Panc1 (cell line): ENCODE results near the gene XRCC2. TPM values are rescaled to one million over a fixed set of nuclear protein-coding genes. Genes with fewer than 3 reads are reported as not detected.

Source experiments
- ATAC-seq: fragments of 200-7000 bp; cut with Tn5 transposase; 2 replicates; pipeline ENCODE4 v1.9.1; 2020; ENCODE audit warnings: mild to moderate bottlenecking, moderate library complexity
- Bru-seq: library from RNA; stranded (reverse); fragments of 400-500 nt; gene quantifications from one replicate; lab custom pipeline; 2021; lab: Mats Ljungman, UMichigan
- BruChase-seq, 2 experiments: library from RNA; stranded (reverse); fragments of 400-500 nt; gene quantifications; one replicate each; lab custom pipeline; 2021; lab: Mats Ljungman, UMichigan
- BruUV-seq: library from RNA; stranded (reverse); fragments of 400-500 nt; replicated peaks from 2 replicates; lab custom pipeline; 2021; lab: Mats Ljungman, UMichigan
- CTCF ChIA-PET: fragments of 300-600 bp; sonication (Branson Sonifier 250); formaldehyde crosslinking; loops from one replicate; lab custom pipeline; 2022; ENCODE audit warnings: antibody characterized with exemption; lab: Charles Lee
- POLR2A ChIA-PET: fragments of 300-600 bp; sonication (Branson Sonifier 250); formaldehyde crosslinking; loops from one replicate; lab custom pipeline; 2022; ENCODE audit warnings: antibody characterized with exemption; lab: Charles Lee
- DNase-seq: peaks from one replicate; pipeline ENCODE4 v3.0.0-alpha.2; 2010; ENCODE audit warnings: low read depth, low spot score
- H3K27ac ChIP-seq: 2 replicates; pipeline ENCODE4 v1.5.1; 2011; ENCODE audit warnings: mild to moderate bottlenecking, low read length, inconsistent platforms
- H3K27me3 ChIP-seq: fragments of 200-500 bp; sonication (Bioruptor generic); 2 replicates; pipeline ENCODE4 v1.6.0; 2014; ENCODE audit warnings: low read length, inconsistent platforms; ENCODE audit not compliant: control insufficient read depth, insufficient read depth
- H3K36me3 ChIP-seq: fragments of 200-500 bp; sonication (Bioruptor generic); 2 replicates; pipeline ENCODE4 v1.5.1; 2014; ENCODE audit warnings: inconsistent platforms, mild to moderate bottlenecking, low read length, moderate library complexity; ENCODE audit not compliant: control insufficient read depth, insufficient read depth
- H3K4me1 ChIP-seq: 2 replicates; pipeline ENCODE4 v1.5.1; 2011; ENCODE audit warnings: inconsistent platforms, mild to moderate bottlenecking, low read length, moderate library complexity; ENCODE audit not compliant: control insufficient read depth, insufficient read depth
- H3K4me3 ChIP-seq, 2 experiments: 2 replicates each; pipeline ENCODE4 v1.5.1; 2011 to 2012; ENCODE audit warnings: low read depth in 2 of 2, low read length in 2 of 2, mild to moderate bottlenecking in 2 of 2, inconsistent platforms in 1 of 2, moderate library complexity in 1 of 2
- H3K9me3 ChIP-seq: fragments of 200-500 bp; sonication (Bioruptor generic); 2 replicates; pipeline ENCODE4 v1.5.1; 2014; ENCODE audit warnings: low read depth, mild to moderate bottlenecking, inconsistent platforms, low read length, moderate library complexity; ENCODE audit not compliant: control insufficient read depth, insufficient read depth
- POLR2AphosphoS5 ChIP-seq: IDR thresholded peaks from 2 replicates; pipeline ENCODE4 v1.6.1; 2012; ENCODE audit warnings: mild to moderate bottlenecking, low read depth, low read length, moderate library complexity
- REST ChIP-seq, 2 experiments: IDR thresholded peaks; 2 replicates each; pipeline ENCODE4 v1.6.1; 2011 to 2012; ENCODE audit warnings: low read depth in 2 of 2, control low read depth in 1 of 2, low read length in 1 of 2, mild to moderate bottlenecking in 1 of 2, moderate library complexity in 1 of 2; ENCODE audit not compliant: insufficient read depth in 1 of 2
- SIN3A ChIP-seq: IDR thresholded peaks from 2 replicates; pipeline ENCODE4 v1.6.1; 2012; ENCODE audit warnings: low read depth, mild to moderate bottlenecking, low read length, moderate library complexity, borderline replicate concordance; ENCODE audit not compliant: insufficient read depth
- TCF7L2 ChIP-seq: IDR thresholded peaks from 2 replicates; pipeline ENCODE4 v1.6.1; 2011; ENCODE audit warnings: mild to moderate bottlenecking, low read depth, low read length, inconsistent platforms
- in situ Hi-C: cut with HindIII; loops from 2 replicates; pipeline ENCODE4 v1.10.0; 2016; ENCODE audit warnings: low sequenced_read_pairs, low pct_unique_long_range_greater_than_20kb
- intact Hi-C: fragments of 100-400 bp; cut with micrococcal nuclease; formaldehyde crosslinking; loops from one replicate; pipeline ENCODE4 v1.10.0; 2022; ENCODE audit not compliant: unreplicated experiment
- long read RNA-seq: library from polyadenylated mRNA; unstranded; transcript quantifications from one replicate; pipeline ENCODE4 v2.0.0, GENCODE V29; 2021; ENCODE audit not compliant: unreplicated experiment
- polyA plus RNA-seq: library from polyadenylated mRNA; unstranded; fragments of >200 nt; gene quantifications from one replicate; pipeline ENCODE4 v1.2.1, GENCODE V29; 2012; ENCODE audit warnings: missing spikeins; ENCODE audit not compliant: insufficient read length
- total RNA-seq: library from RNA; stranded (reverse); gene quantifications from one replicate; pipeline ENCODE4 v1.2.1, GENCODE V29; 2021; ENCODE audit not compliant: unreplicated experiment
- TF ChIP-seq, protein P1 (sequence below): fragments of 450-650 bp; IDR thresholded peaks from 2 replicates; pipeline ENCODE4 v1.5.1; 2017; ENCODE audit warnings: mild to moderate bottlenecking

XRCC2 gene
- total RNA-seq (10.3 TPM), Bru-seq, nascent RNA (percentile 78 among the genes with signal in this experiment), BruChase-seq, experiment 1, labeled RNA remaining after a 2-hour chase (percentile 81 among the genes with signal in this experiment), BruChase-seq, experiment 2, labeled RNA remaining after a 6-hour chase (percentile 71 among the genes with signal in this experiment)
- 2.4 TPM for polyA plus RNA-seq
- long read RNA-seq, transcript XRCC2-201 (3 exons, 3,067 nt), result major isoform, 15 of 30 reads
- long read RNA-seq, partial matches to known transcripts, result 3 of 30 reads
- long read RNA-seq, other reads (novel, unspliced or antisense), result 12 of 30 reads

GRCh38 chr7:152675759-152676636, at the start of gene XRCC2:
XRCC2 (minus strand) TSS chr7:152676141; CDS start chr7:152676079, 62 bp downstream.
- peak within 1 kb of the TSS; percentile 92 to 94 for H3K4me3 ChIP-seq
- no peaks in the 10 kb centered on the region for H3K9me3 ChIP-seq
- ATAC-seq (peak; percentile 98), DNase-seq (peak; percentile 78)
- no TSS peak for BruUV-seq
- intact Hi-C loops (no loop called here), in situ Hi-C loops (no loop called here)
- peak within 1 kb of the TSS; percentile 92 for H3K27ac ChIP-seq
- peaks cover 10% of the 10 kb centered on the region for H3K36me3 ChIP-seq
- no peaks in the 10 kb centered on the region for H3K27me3 ChIP-seq
- POLR2A ChIA-PET, result no interaction called here
- peaks cover 9% of the 10 kb centered on the region for H3K4me1 ChIP-seq
- TF ChIP-seq POLR2AphosphoS5 (peak; percentile 94), REST (IDR thresholded peaks at IDR 0.05; ENCODE audit: insufficient read depth in 1 of 2, low read depth in 2 of 2, low read length in 1 of 2) (no peak), TCF7L2 (no peak), SIN3A (peak; percentile 99)
- TF ChIP-seq, protein P1, sequence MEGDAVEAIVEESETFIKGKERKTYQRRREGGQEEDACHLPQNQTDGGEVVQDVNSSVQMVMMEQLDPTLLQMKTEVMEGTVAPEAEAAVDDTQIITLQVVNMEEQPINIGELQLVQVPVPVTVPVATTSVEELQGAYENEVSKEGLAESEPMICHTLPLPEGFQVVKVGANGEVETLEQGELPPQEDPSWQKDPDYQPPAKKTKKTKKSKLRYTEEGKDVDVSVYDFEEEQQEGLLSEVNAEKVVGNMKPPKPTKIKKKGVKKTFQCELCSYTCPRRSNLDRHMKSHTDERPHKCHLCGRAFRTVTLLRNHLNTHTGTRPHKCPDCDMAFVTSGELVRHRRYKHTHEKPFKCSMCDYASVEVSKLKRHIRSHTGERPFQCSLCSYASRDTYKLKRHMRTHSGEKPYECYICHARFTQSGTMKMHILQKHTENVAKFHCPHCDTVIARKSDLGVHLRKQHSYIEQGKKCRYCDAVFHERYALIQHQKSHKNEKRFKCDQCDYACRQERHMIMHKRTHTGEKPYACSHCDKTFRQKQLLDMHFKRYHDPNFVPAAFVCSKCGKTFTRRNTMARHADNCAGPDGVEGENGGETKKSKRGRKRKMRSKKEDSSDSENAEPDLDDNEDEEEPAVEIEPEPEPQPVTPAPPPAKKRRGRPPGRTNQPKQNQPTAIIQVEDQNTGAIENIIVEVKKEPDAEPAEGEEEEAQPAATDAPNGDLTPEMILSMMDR, result no peak
- CTCF ChIA-PET, result no interaction called here

GRCh38 chr7:152723364-152723763, 47.4 kb upstream of the XRCC2 start:
- no peaks in the 10 kb centered on the region for H3K27me3 ChIP-seq
- no peak overlapping the region for H3K4me3 ChIP-seq
- DNase-seq (no peak), ATAC-seq (no peak)
- intact Hi-C loops (no loop called here), in situ Hi-C loops (no loop called here)
- ChIA-PET CTCF (interaction anchor here (0.7 kb wide), 1 partner anchor 386 kb away, joined by 6 read pairs; no protein-coding TSS in a partner anchor), POLR2A (no interaction called here)
- H3K27ac ChIP-seq, result no peak overlapping the region
- no peaks in the 10 kb centered on the region for H3K9me3 ChIP-seq
- no TSS peak for BruUV-seq
- no peaks in the 10 kb centered on the region for H3K36me3 ChIP-seq
- H3K4me1 ChIP-seq, result no peaks in the 10 kb centered on the region
- no peak for TF ChIP-seq REST (IDR thresholded peaks at IDR 0.05; ENCODE audit: insufficient read depth in 1 of 2, low read depth in 2 of 2, low read length in 1 of 2)
- TF ChIP-seq TCF7L2, result no peak
- TF ChIP-seq SIN3A, result no peak
- TF ChIP-seq, protein P1, result no peak
- TF ChIP-seq POLR2AphosphoS5, result no peak
